Smooth muscle cell (in vitro differentiated cells): Measurements from ENCODE around the gene TSPAN9. TPM values are rescaled to one million over a fixed set of nuclear protein-coding genes. Genes with fewer than 3 reads are reported as not detected.

ENCODE experiments used
- DNase-seq: peaks from one replicate; lab custom pipeline; 2025; ENCODE audit not compliant: unreplicated experiment; lab: John Stamatoyannopoulos, UW
- H2AFZ ChIP-seq: fragments of 200-600 bp; sonication (generic); 2 replicates; pipeline ENCODE4 v1.6.0; 2016; ENCODE audit warnings: antibody characterized with exemption, low read depth, mild to moderate bottlenecking
- H3F3A ChIP-seq: fragments of 200-600 bp; sonication (generic); 2 replicates; pipeline ENCODE4 v1.6.0; 2017; ENCODE audit warnings: antibody characterized with exemption, low read depth
- H3K27ac ChIP-seq: fragments of 200-600 bp; sonication (generic); 2 replicates; pipeline ENCODE4 v1.5.1; 2016; ENCODE audit warnings: low read depth, mild to moderate bottlenecking
- H3K27me3 ChIP-seq: fragments of 200-600 bp; sonication (generic); 2 replicates; pipeline ENCODE4 v1.6.1; 2016; ENCODE audit warnings: low read depth, mild to moderate bottlenecking
- H3K36me3 ChIP-seq: fragments of 200-600 bp; sonication (generic); 2 replicates; pipeline ENCODE4 v1.5.1; 2016; ENCODE audit warnings: low read depth
- H3K4me1 ChIP-seq: fragments of 200-600 bp; sonication (generic); 2 replicates; pipeline ENCODE4 v1.5.1; 2016; ENCODE audit warnings: low read depth
- H3K4me2 ChIP-seq: fragments of 200-600 bp; sonication (generic); 2 replicates; pipeline ENCODE4 v1.6.0; 2016; ENCODE audit warnings: mild to moderate bottlenecking
- H3K4me3 ChIP-seq: fragments of 200-600 bp; sonication (generic); 2 replicates; pipeline ENCODE4 v1.5.1; 2016; ENCODE audit warnings: mild to moderate bottlenecking
- H3K79me2 ChIP-seq: fragments of 200-600 bp; sonication (generic); 2 replicates; pipeline ENCODE4 v1.6.0; 2016; ENCODE audit warnings: low read depth, mild to moderate bottlenecking
- H3K9ac ChIP-seq: fragments of 200-600 bp; sonication (generic); 2 replicates; pipeline ENCODE4 v1.6.0; 2016; ENCODE audit warnings: low read depth
- H3K9me3 ChIP-seq: fragments of 200-600 bp; sonication (generic); replicated peaks from 2 replicates; pipeline ENCODE4 v1.5.1; 2016; ENCODE audit warnings: low read depth
- H4K20me1 ChIP-seq: fragments of 200-600 bp; sonication (generic); 2 replicates; pipeline ENCODE4 v1.6.0; 2016; ENCODE audit warnings: low read depth
- WGBS: methylation state at CpG from one replicate; pipeline ENCODE4 v1.1.7; 2016; ENCODE audit warnings: low lambda C conversion rate; 5-methylcytosine and 5-hydroxymethylcytosine counted together
- polyA plus RNA-seq: library from polyadenylated mRNA; unstranded; fragments of >200 nt; fragmentation: Nextera tagmentation; extraction: Ambion mirVana; gene quantifications from 2 replicates; pipeline ENCODE4 v1.2.1, GENCODE V29; 2016
- total RNA-seq: library from RNA; depleted of rRNA; stranded (reverse); fragments of >200 nt; gene quantifications from 2 replicates; pipeline ENCODE4 v1.2.3, GENCODE V29; 2014
- TF ChIP-seq, protein P1 (sequence below): fragments of 200-600 bp; sonication (generic); IDR thresholded peaks from 2 replicates; pipeline ENCODE4 v1.5.1; 2017; ENCODE audit warnings: borderline replicate concordance, mild to moderate bottlenecking, antibody characterized with exemption; ENCODE audit not compliant: insufficient read depth, poor library complexity, severe bottlenecking

TSPAN9 gene
- total and polyA plus RNA-seq, 2 experiments from 2014 or later = 17.7 to 29.8 TPM

GRCh38 chr12:3225154-3225795 is 148.1 kb downstream of the TSPAN9 start:
- H3K79me2 ChIP-seq = no peaks in the 10 kb centered on the region
- TF ChIP-seq, protein P1, sequence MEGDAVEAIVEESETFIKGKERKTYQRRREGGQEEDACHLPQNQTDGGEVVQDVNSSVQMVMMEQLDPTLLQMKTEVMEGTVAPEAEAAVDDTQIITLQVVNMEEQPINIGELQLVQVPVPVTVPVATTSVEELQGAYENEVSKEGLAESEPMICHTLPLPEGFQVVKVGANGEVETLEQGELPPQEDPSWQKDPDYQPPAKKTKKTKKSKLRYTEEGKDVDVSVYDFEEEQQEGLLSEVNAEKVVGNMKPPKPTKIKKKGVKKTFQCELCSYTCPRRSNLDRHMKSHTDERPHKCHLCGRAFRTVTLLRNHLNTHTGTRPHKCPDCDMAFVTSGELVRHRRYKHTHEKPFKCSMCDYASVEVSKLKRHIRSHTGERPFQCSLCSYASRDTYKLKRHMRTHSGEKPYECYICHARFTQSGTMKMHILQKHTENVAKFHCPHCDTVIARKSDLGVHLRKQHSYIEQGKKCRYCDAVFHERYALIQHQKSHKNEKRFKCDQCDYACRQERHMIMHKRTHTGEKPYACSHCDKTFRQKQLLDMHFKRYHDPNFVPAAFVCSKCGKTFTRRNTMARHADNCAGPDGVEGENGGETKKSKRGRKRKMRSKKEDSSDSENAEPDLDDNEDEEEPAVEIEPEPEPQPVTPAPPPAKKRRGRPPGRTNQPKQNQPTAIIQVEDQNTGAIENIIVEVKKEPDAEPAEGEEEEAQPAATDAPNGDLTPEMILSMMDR = no peak
- peaks cover 4% of the 10 kb centered on the region for H3F3A ChIP-seq
- H3K4me1 ChIP-seq = peaks cover 3% of the 10 kb centered on the region
- H2AFZ ChIP-seq = no peak overlapping the region
- H3K27ac ChIP-seq = peak overlapping the region; percentile 93
- no peaks in the 10 kb centered on the region for H3K36me3 ChIP-seq
- H3K4me2 ChIP-seq = peak overlapping the region; percentile 67
- no peak overlapping the region for H3K4me3 ChIP-seq
- no peak for DNase-seq
- no peaks in the 10 kb centered on the region for H3K9me3 ChIP-seq
- WGBS = 57% methylated on average over 20 of the region's 20 CpGs
- H3K27me3 ChIP-seq = no peaks in the 10 kb centered on the region
- H3K9ac ChIP-seq = peak overlapping the region; percentile 74
- H4K20me1 ChIP-seq = peaks cover 53% of the 10 kb centered on the region

DNA sequence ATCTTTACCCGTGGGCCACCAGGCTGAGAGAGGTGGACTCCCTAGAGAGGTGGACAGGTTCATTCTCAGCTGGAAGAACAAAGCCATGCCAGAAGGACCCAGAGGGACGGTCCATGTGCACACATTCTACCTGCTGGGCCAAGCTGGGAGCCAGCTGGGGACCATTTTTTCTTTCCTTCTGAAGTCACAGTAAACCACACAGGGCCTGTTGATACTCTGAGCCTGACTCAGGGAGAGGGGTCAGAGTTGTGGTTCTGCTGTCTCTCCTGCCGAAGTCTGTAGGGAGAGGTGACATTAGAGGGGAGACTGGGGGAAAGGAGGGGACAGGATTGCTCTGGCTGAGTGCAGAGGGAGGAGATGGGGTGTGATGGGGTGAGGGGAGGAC is 148.6 kb downstream of the TSPAN9 start:
- Histone ChIP-seq H2AFZ (no peak overlapping the region), H3K27me3 (no peaks in the 10 kb centered on the region), H3K36me3 (no peaks in the 10 kb centered on the region), H3K9ac (peak overlapping the region; percentile 74), H3K4me2 (peak overlapping the region; percentile 67), H4K20me1 (peaks cover 48% of the 10 kb centered on the region), H3K27ac (peak overlapping the region; percentile 93), H3F3A (peaks cover 4% of the 10 kb centered on the region), H3K79me2 (no peaks in the 10 kb centered on the region), H3K9me3 (no peaks in the 10 kb centered on the region), H3K4me3 (no peak overlapping the region), H3K4me1 (peaks cover 3% of the 10 kb centered on the region)
- WGBS = 50% methylated on average over 3 of the region's 3 CpGs
- TF ChIP-seq, protein P1 = no peak
- no peak for DNase-seq

- H3K4me1 ChIP-seq = peaks cover 6% of the 10 kb centered on the region
- no peak for DNase-seq
- H3K79me2 ChIP-seq = no peaks in the 10 kb centered on the region
- H3F3A ChIP-seq = peaks cover 4% of the 10 kb centered on the region
- H3K9me3 ChIP-seq = no peaks in the 10 kb centered on the region
- WGBS = 48% methylated on average over 3 of the region's 3 CpGs
- H3K36me3 ChIP-seq = no peaks in the 10 kb centered on the region
- H3K27me3 ChIP-seq = no peaks in the 10 kb centered on the region
- no peak overlapping the region for H2AFZ ChIP-seq
- peak overlapping the region; percentile 67 for H3K4me2 ChIP-seq
- TF ChIP-seq, protein P1 = no peak
- H3K9ac ChIP-seq = peak overlapping the region; percentile 74
- peak overlapping the region; percentile 93 for H3K27ac ChIP-seq
- H3K4me3 ChIP-seq = no peak overlapping the region
- H4K20me1 ChIP-seq = peaks cover 49% of the 10 kb centered on the region
Measured at GRCh38 chr12:3226264-3226663, 149.1 kb downstream of the TSPAN9 start.
